ENCODE data around the gene GIMD1. TPM values are rescaled to one million over a fixed set of nuclear protein-coding genes. Genes with fewer than 3 reads are reported as not detected.

GIMD1 gene
- total RNA-seq, 1 experiment from 2014 or later, result not detected

DNA sequence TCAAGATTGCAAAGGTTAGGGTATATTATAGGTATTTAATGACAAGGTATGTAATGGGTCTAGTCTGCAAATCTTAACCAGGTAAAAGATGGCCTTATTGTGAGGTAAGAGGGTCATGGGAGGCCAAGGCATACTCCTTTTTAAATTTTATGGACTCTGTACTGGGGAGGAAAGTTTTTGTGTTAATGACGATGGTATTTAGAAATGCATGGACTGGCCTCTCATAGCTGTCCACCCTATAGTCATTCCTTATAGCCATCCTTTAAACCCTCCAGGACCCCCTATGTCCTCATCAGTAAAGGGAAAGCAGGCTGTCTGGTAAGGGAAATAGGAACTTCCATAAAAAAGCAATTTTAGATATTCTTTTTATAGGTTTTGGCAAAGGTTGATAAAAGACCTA lies 50.8 kb downstream of the GIMD1 start:
- Histone ChIP-seq H3K9me3 (ENCODE audit: control insufficient read depth, insufficient read depth, low read depth, low read length) (no peaks in the 10 kb centered on the region), H3K36me3 (ENCODE audit: control insufficient read depth, insufficient read depth, low read length) (peaks cover 13% of the 10 kb centered on the region; the same call in 1 of the 2 replicates), H3K27me3 (ENCODE audit: control insufficient read depth, insufficient read depth, low read length) (no peaks in the 10 kb centered on the region), H3K4me1 (ENCODE audit: control insufficient read depth, insufficient read depth, low read length) (peaks cover 3% of the 10 kb centered on the region; the same call in 1 of the 2 replicates), H3K27ac (ENCODE audit: low read length) (no peak overlapping the region), H3K4me3 (ENCODE audit: low read depth in 2 of 2, low read length in 2 of 2) (no peak overlapping the region)
- BruUV-seq (replicated peaks), result no TSS peak
- CTCF ChIA-PET, result no interaction called here
- in situ Hi-C loops (cut with HindIII; ENCODE audit: low pct_unique_long_range_greater_than_20kb, low sequenced_read_pairs), result no loop called here
- no peak for DNase-seq (ENCODE audit: low read depth, low spot score)
- POLR2A ChIA-PET, result no interaction called here
- ATAC-seq, result no peak
- TF ChIP-seq, protein P1, sequence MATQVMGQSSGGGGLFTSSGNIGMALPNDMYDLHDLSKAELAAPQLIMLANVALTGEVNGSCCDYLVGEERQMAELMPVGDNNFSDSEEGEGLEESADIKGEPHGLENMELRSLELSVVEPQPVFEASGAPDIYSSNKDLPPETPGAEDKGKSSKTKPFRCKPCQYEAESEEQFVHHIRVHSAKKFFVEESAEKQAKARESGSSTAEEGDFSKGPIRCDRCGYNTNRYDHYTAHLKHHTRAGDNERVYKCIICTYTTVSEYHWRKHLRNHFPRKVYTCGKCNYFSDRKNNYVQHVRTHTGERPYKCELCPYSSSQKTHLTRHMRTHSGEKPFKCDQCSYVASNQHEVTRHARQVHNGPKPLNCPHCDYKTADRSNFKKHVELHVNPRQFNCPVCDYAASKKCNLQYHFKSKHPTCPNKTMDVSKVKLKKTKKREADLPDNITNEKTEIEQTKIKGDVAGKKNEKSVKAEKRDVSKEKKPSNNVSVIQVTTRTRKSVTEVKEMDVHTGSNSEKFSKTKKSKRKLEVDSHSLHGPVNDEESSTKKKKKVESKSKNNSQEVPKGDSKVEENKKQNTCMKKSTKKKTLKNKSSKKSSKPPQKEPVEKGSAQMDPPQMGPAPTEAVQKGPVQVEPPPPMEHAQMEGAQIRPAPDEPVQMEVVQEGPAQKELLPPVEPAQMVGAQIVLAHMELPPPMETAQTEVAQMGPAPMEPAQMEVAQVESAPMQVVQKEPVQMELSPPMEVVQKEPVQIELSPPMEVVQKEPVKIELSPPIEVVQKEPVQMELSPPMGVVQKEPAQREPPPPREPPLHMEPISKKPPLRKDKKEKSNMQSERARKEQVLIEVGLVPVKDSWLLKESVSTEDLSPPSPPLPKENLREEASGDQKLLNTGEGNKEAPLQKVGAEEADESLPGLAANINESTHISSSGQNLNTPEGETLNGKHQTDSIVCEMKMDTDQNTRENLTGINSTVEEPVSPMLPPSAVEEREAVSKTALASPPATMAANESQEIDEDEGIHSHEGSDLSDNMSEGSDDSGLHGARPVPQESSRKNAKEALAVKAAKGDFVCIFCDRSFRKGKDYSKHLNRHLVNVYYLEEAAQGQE (IDR thresholded peaks at IDR 0.05; ENCODE audit: insufficient read depth in 1 of 2, low read depth in 2 of 2, low read length in 1 of 2), result no peak
- TF ChIP-seq TCF7L2 (IDR thresholded peaks at IDR 0.05; ENCODE audit: low read depth, low read length), result no peak
- TF ChIP-seq POLR2AphosphoS5 (IDR thresholded peaks at IDR 0.05; ENCODE audit: low read depth, low read length), result no peak
- TF ChIP-seq SIN3A (IDR thresholded peaks at IDR 0.05; ENCODE audit: borderline replicate concordance, insufficient read depth, low read depth, low read length), result no peak
- TF ChIP-seq, protein P2, sequence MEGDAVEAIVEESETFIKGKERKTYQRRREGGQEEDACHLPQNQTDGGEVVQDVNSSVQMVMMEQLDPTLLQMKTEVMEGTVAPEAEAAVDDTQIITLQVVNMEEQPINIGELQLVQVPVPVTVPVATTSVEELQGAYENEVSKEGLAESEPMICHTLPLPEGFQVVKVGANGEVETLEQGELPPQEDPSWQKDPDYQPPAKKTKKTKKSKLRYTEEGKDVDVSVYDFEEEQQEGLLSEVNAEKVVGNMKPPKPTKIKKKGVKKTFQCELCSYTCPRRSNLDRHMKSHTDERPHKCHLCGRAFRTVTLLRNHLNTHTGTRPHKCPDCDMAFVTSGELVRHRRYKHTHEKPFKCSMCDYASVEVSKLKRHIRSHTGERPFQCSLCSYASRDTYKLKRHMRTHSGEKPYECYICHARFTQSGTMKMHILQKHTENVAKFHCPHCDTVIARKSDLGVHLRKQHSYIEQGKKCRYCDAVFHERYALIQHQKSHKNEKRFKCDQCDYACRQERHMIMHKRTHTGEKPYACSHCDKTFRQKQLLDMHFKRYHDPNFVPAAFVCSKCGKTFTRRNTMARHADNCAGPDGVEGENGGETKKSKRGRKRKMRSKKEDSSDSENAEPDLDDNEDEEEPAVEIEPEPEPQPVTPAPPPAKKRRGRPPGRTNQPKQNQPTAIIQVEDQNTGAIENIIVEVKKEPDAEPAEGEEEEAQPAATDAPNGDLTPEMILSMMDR (IDR thresholded peaks at IDR 0.05), result no peak
- intact Hi-C loops (cut with micrococcal nuclease; ENCODE audit: unreplicated experiment), result no loop called here

DNA sequence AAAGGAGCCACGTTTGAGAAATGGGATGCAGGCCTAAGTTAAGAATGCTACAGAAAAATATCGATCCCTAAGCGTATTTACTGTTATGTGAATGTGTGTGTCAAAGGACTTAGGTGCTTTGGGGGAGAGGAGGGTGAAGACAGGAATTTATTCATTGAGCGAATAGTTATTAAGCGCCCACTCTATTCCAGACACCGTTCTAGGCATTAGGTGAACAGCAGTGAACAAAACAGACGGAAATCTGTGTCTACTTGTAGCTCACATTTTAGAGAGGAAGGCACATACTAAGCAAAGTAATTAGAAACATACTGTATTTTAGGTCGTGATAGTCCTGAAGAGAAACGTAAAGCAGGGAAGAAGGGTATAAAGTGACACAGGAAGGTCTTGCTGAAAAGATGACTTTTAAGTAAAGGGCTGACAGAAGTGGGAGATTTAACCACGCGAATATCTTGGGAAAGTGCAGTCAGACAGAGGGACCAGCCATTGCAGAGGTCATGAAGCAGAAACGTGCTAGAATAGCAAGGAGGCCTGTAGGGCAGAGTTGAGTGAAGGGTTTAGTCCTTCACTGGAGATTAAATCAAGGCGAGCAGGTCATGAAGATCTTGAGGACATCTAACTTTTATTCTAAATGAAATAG lies 51.7 kb downstream of the GIMD1 start:
- BruUV-seq (replicated peaks), result TSS peak; percentile 88
- in situ Hi-C loops (cut with HindIII; ENCODE audit: low pct_unique_long_range_greater_than_20kb, low sequenced_read_pairs) (no loop called here), intact Hi-C loops (cut with micrococcal nuclease; ENCODE audit: unreplicated experiment) (no loop called here)
- peaks cover 13% of the 10 kb centered on the region; the same call in 1 of the 2 replicates for H3K36me3 ChIP-seq (ENCODE audit: control insufficient read depth, insufficient read depth, low read length)
- peak overlapping the region; percentile 96 for H3K27ac ChIP-seq (ENCODE audit: low read length)
- ATAC-seq (no peak), DNase-seq (ENCODE audit: low read depth, low spot score) (no peak)
- ChIA-PET POLR2A (no interaction called here), CTCF (no interaction called here)
- H3K9me3 ChIP-seq (ENCODE audit: control insufficient read depth, insufficient read depth, low read depth, low read length), result no peaks in the 10 kb centered on the region
- H3K27me3 ChIP-seq (ENCODE audit: control insufficient read depth, insufficient read depth, low read length), result no peaks in the 10 kb centered on the region
- peaks cover 3% of the 10 kb centered on the region; the same call in 1 of the 2 replicates for H3K4me1 ChIP-seq (ENCODE audit: control insufficient read depth, insufficient read depth, low read length)
- H3K4me3 ChIP-seq (ENCODE audit: low read depth in 2 of 2, low read length in 2 of 2), result peak overlapping the region; percentile 89 to 97
- TF ChIP-seq SIN3A (IDR thresholded peaks at IDR 0.05; ENCODE audit: borderline replicate concordance, insufficient read depth, low read depth, low read length) (no peak), POLR2AphosphoS5 (IDR thresholded peaks at IDR 0.05; ENCODE audit: low read depth, low read length) (no peak)
- TF ChIP-seq, protein P2 (IDR thresholded peaks at IDR 0.05), result no peak
- TF ChIP-seq, protein P1 (IDR thresholded peaks at IDR 0.05; ENCODE audit: insufficient read depth in 1 of 2, low read depth in 2 of 2, low read length in 1 of 2), result no peak

Data from Panc1 (cell line).